H9 (cell line): ENCODE data around the gene DSEL. TPM values are rescaled to one million over a fixed set of nuclear protein-coding genes. Genes with fewer than 3 reads are reported as not detected.

Experiments
- DNase-seq: peaks from one replicate; pipeline ENCODE4 v3.0.0-alpha.2; 2017
- H2AFZ ChIP-seq: one replicate; pipeline ENCODE4 v1.6.1; 2013; ENCODE audit warnings: mild to moderate bottlenecking, low read length, control low read depth, moderate library complexity
- H2AK5ac ChIP-seq: 2 replicates; pipeline ENCODE4 v1.6.1; 2013; ENCODE audit warnings: low read length, control low read depth, mixed read lengths; ENCODE audit not compliant: insufficient read length
- H2BK120ac ChIP-seq: one replicate; pipeline ENCODE4 v1.6.1; 2013; ENCODE audit warnings: low read depth, mild to moderate bottlenecking, low read length, control low read depth, inconsistent platforms; ENCODE audit not compliant: poor library complexity, severe bottlenecking
- H2BK12ac ChIP-seq: 2 replicates; pipeline ENCODE4 v1.6.1; 2013; ENCODE audit warnings: low read length, control low read depth, mixed read lengths, low read depth; ENCODE audit not compliant: insufficient read length
- H2BK15ac ChIP-seq: 2 replicates; pipeline ENCODE4 v1.6.1; 2013; ENCODE audit warnings: low read depth, low read length, control low read depth
- H2BK20ac ChIP-seq: one replicate; pipeline ENCODE4 v1.6.1; 2013; ENCODE audit warnings: low read depth, mild to moderate bottlenecking, low read length, control low read depth, inconsistent platforms; ENCODE audit not compliant: poor library complexity, severe bottlenecking
- H2BK5ac ChIP-seq: 2 replicates; pipeline ENCODE4 v1.6.1; 2013; ENCODE audit warnings: low read length, control low read depth, mixed read lengths; ENCODE audit not compliant: insufficient read length
- H3K14ac ChIP-seq: 2 replicates; pipeline ENCODE4 v1.6.1; 2013; ENCODE audit warnings: low read length, control low read depth; ENCODE audit not compliant: insufficient read depth
- H3K18ac ChIP-seq: 2 replicates; pipeline ENCODE4 v1.6.1; 2013; ENCODE audit warnings: low read depth, mild to moderate bottlenecking, mixed read lengths, low read length, control low read depth; ENCODE audit not compliant: insufficient read length
- H3K23ac ChIP-seq: 2 replicates; pipeline ENCODE4 v1.6.1; 2013; ENCODE audit warnings: low read length, control low read depth, mixed read lengths, low read depth; ENCODE audit not compliant: insufficient read length
- H3K23me2 ChIP-seq: 2 replicates; pipeline ENCODE4 v1.6.1; 2013; ENCODE audit warnings: low read depth, mild to moderate bottlenecking, mixed read lengths, low read length, control low read depth; ENCODE audit not compliant: insufficient read length, poor library complexity, severe bottlenecking
- H3K27ac ChIP-seq: 2 replicates; pipeline ENCODE4 v1.5.1; 2013; ENCODE audit warnings: low read length, control low read depth, mixed read lengths, low read depth; ENCODE audit not compliant: insufficient read length
- H3K27me3 ChIP-seq: 2 replicates; pipeline ENCODE4 v1.6.1; 2013; ENCODE audit warnings: low read length, control low read depth, inconsistent platforms; ENCODE audit not compliant: insufficient read depth
- H3K4ac ChIP-seq: 2 replicates; pipeline ENCODE4 v1.6.1; 2013; ENCODE audit warnings: low read depth, mild to moderate bottlenecking, control low read depth, inconsistent platforms, low read length, moderate library complexity
- H3K4me1 ChIP-seq: 2 replicates; pipeline ENCODE4 v1.6.1; 2013; ENCODE audit warnings: low read length, control low read depth, inconsistent platforms; ENCODE audit not compliant: insufficient read depth
- H3K4me2 ChIP-seq: 2 replicates; pipeline ENCODE4 v1.6.1; 2013; ENCODE audit warnings: low read length, control low read depth, mixed read lengths; ENCODE audit not compliant: insufficient read length, insufficient read depth
- H3K56ac ChIP-seq: 2 replicates; pipeline ENCODE4 v1.6.1; 2013; ENCODE audit warnings: low read depth, mild to moderate bottlenecking, mixed read lengths, low read length, control low read depth; ENCODE audit not compliant: insufficient read length
- H3K79me1 ChIP-seq: 2 replicates; pipeline ENCODE4 v1.6.1; 2013; ENCODE audit warnings: low read depth, mild to moderate bottlenecking, moderate library complexity, low read length, control low read depth, inconsistent platforms; ENCODE audit not compliant: insufficient read depth, poor library complexity, severe bottlenecking
- H3K79me2 ChIP-seq: 2 replicates; pipeline ENCODE4 v1.6.1; 2013; ENCODE audit warnings: low read length, control low read depth, inconsistent platforms; ENCODE audit not compliant: insufficient read depth
- H3K9ac ChIP-seq: 2 replicates; pipeline ENCODE4 v1.6.1; 2013; ENCODE audit warnings: low read length, control low read depth, mixed read lengths; ENCODE audit not compliant: insufficient read length; ENCODE audit errors: extremely low read depth
- H3K9me3 ChIP-seq: one replicate; pipeline ENCODE4 v1.6.1; 2013; ENCODE audit warnings: low read depth, low read length, inconsistent platforms; ENCODE audit not compliant: control insufficient read depth
- H3T11ph ChIP-seq: one replicate; pipeline ENCODE4 v1.6.1; 2013; ENCODE audit warnings: mild to moderate bottlenecking, low read length, control low read depth, inconsistent platforms
- H4K20me1 ChIP-seq: one replicate; pipeline ENCODE4 v1.6.1; 2013; ENCODE audit not compliant: control insufficient read depth, insufficient read length, insufficient read depth
- H4K5ac ChIP-seq: 2 replicates; pipeline ENCODE4 v1.6.1; 2013; ENCODE audit warnings: low read depth, mild to moderate bottlenecking, mixed read lengths, low read length, control low read depth; ENCODE audit not compliant: insufficient read length
- H4K8ac ChIP-seq: replicated peaks from 2 replicates; pipeline ENCODE4 v1.6.1; 2013; ENCODE audit warnings: low read length, control low read depth, mixed read lengths, low read depth; ENCODE audit not compliant: insufficient read length
- H4K91ac ChIP-seq: 2 replicates; pipeline ENCODE4 v1.6.1; 2013; ENCODE audit warnings: low read depth, mild to moderate bottlenecking, moderate library complexity, mixed read lengths, low read length, control low read depth; ENCODE audit not compliant: insufficient read length
- H3K27ac Mint-ChIP-seq, 3 experiments: 2 replicates in 2 of 3; 3 replicates in 1 of 3; pipeline ENCODE4 v1.8.0; 2020 to 2021; ENCODE audit warnings: mixed read lengths in 3 of 3, mild to moderate bottlenecking in 1 of 3, moderate library complexity in 1 of 3
- H3K27me3 Mint-ChIP-seq: 2 replicates; pipeline ENCODE4 v1.8.0; 2021; ENCODE audit warnings: low read depth, mild to moderate bottlenecking, moderate library complexity, mixed read lengths
- H3K36me3 Mint-ChIP-seq, 3 experiments: 2 replicates in 2 of 3; 3 replicates in 1 of 3; pipeline ENCODE4 v1.8.0; 2020 to 2021; ENCODE audit warnings: low read depth in 3 of 3, mixed read lengths in 3 of 3; ENCODE audit not compliant: insufficient read depth in 1 of 3
- H3K4me1 Mint-ChIP-seq, 2 experiments: 2 replicates each; pipeline ENCODE4 v1.8.0; 2020; ENCODE audit warnings: mixed read lengths in 2 of 2
- H3K4me3 Mint-ChIP-seq, 2 experiments: 2 replicates in 1 of 2; 3 replicates in 1 of 2; pipeline ENCODE4 v1.8.0; 2020 to 2021; ENCODE audit warnings: mild to moderate bottlenecking in 2 of 2, mixed read lengths in 2 of 2, moderate library complexity in 1 of 2
- H3K9me3 Mint-ChIP-seq, 2 experiments: 2 replicates in 1 of 2; 3 replicates in 1 of 2; pipeline ENCODE4 v1.8.0; 2020; ENCODE audit warnings: mild to moderate bottlenecking in 2 of 2, mixed read lengths in 2 of 2, moderate library complexity in 1 of 2
- WGBS: extraction: QIAGEN DNeasy Blood & Tissue Kit; methylation state at CpG from one replicate; pipeline ENCODE4 v1.1.7; 2013; ENCODE audit warnings: missing lambda C conversion rate, low lambda C conversion rate, mixed read lengths; ENCODE audit not compliant: insufficient read length; ENCODE audit errors: extremely low coverage; 5-methylcytosine and 5-hydroxymethylcytosine counted together
- total RNA-seq: library from RNA; stranded (reverse); gene quantifications from 2 replicates; pipeline ENCODE4 v1.2.1, GENCODE V29; 2021
- TF ChIP-seq, protein P1 (sequence below): fragments of 200-600 bp; sonication (generic); conservative IDR thresholded peaks from 3 replicates; pipeline ENCODE4 v1.8.0; 2021; ENCODE audit warnings: antibody characterized with exemption, mild to moderate bottlenecking

Gene DSEL
- total RNA-seq, 1 experiment from 2014 or later, result 6.0 TPM

DNA sequence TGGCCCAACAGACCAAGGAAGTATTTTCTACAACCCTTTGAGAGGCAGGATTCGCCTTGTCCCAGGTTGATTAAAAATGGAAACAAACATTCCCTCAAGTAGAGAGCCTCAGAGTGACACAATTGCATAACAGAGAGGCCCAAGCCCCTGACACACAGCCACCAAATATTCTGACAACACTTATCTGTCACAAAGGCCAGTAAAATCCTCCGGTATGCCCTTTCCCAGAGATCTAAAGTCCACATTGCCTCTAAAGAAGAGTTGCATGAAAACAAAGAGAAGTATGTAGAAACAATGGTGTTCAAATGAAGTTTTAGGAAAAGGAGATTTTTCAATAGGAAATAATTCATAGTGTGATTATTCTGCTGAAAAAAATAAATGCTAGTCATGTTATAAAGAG is 32.1 kb downstream of the DSEL start:
- WGBS, result no CpG with 5 or more reads among the region's 2 CpGs
- Mint-ChIP-seq H3K36me3 (no peaks in the 10 kb centered on the region), H3K9me3 (no peaks in the 10 kb centered on the region)

More for the DNA sequence above, 32.1 kb downstream of the DSEL start:
- no peaks in the 10 kb centered on the region for H4K20me1 ChIP-seq
- H3K9me3 ChIP-seq, result no peaks in the 10 kb centered on the region
- H4K8ac ChIP-seq, result no peak overlapping the region
- H2BK15ac ChIP-seq, result no peak overlapping the region
- no peak overlapping the region for H3K4me2 ChIP-seq
- TF ChIP-seq, protein P1, sequence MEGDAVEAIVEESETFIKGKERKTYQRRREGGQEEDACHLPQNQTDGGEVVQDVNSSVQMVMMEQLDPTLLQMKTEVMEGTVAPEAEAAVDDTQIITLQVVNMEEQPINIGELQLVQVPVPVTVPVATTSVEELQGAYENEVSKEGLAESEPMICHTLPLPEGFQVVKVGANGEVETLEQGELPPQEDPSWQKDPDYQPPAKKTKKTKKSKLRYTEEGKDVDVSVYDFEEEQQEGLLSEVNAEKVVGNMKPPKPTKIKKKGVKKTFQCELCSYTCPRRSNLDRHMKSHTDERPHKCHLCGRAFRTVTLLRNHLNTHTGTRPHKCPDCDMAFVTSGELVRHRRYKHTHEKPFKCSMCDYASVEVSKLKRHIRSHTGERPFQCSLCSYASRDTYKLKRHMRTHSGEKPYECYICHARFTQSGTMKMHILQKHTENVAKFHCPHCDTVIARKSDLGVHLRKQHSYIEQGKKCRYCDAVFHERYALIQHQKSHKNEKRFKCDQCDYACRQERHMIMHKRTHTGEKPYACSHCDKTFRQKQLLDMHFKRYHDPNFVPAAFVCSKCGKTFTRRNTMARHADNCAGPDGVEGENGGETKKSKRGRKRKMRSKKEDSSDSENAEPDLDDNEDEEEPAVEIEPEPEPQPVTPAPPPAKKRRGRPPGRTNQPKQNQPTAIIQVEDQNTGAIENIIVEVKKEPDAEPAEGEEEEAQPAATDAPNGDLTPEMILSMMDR, result no peak
- no peak overlapping the region for H2BK20ac ChIP-seq
- no peaks in the 10 kb centered on the region for H3K79me2 ChIP-seq
- H3K27ac ChIP-seq, result no peak overlapping the region
- H3T11ph ChIP-seq, result no peak overlapping the region
- H2AK5ac ChIP-seq, result no peak overlapping the region
- H2BK5ac ChIP-seq, result no peak overlapping the region
- H2AFZ ChIP-seq, result no peak overlapping the region
- no peak overlapping the region for H2BK120ac ChIP-seq
- no peak overlapping the region for H3K9ac ChIP-seq
- no peaks in the 10 kb centered on the region for H3K23me2 ChIP-seq
- no peaks in the 10 kb centered on the region for H3K79me1 ChIP-seq
- Mint-ChIP-seq H3K27me3 (peaks cover 65% of the 10 kb centered on the region), H3K4me1 (peaks cover 11% of the 10 kb centered on the region in 2 experiments), H3K27ac (no peak overlapping the region), H3K4me3 (no peak overlapping the region)
- H3K14ac ChIP-seq, result no peak overlapping the region
- H2BK12ac ChIP-seq, result no peak overlapping the region
- H4K5ac ChIP-seq, result no peak overlapping the region
- H3K27me3 ChIP-seq, result peaks cover 11% of the 10 kb centered on the region
- no peak overlapping the region for H3K4ac ChIP-seq
- no peaks in the 10 kb centered on the region; the same call in 1 of the 2 replicates for H3K4me1 ChIP-seq
- H4K91ac ChIP-seq, result no peak overlapping the region
- H3K18ac ChIP-seq, result no peak overlapping the region
- H3K23ac ChIP-seq, result no peak overlapping the region
- DNase-seq, result no peak
- no peak overlapping the region for H3K56ac ChIP-seq
